ENCODE measurements around the gene TSPAN8. TPM values are rescaled to one million over a fixed set of nuclear protein-coding genes. Genes with fewer than 3 reads are reported as not detected.

Gene TSPAN8
- total RNA-seq, 2 donors from 2014 or later, result 22.1 to 44.1 TPM

- TF ChIP-seq CTCF (IDR thresholded peaks at IDR 0.05) (no peak), POLR2A (IDR thresholded peaks at IDR 0.05) (no peak)
- Histone ChIP-seq H3K27ac (no peak overlapping the region), H3K27me3 (no peaks in the 10 kb centered on the region), H3K4me3 (no peak overlapping the region), H3K4me1 (no peaks in the 10 kb centered on the region), H3K9me3 (no peaks in the 10 kb centered on the region), H3K36me3 (replicated peaks in 1 of 2; ENCODE audit: insufficient read depth in 1 of 2, low read depth in 2 of 2) (no peaks in the 10 kb centered on the region)
- DNase-seq, result no peak
- intact Hi-C loops (cut with DNase I), result no loop called here
- 94 to 96% methylated on average over 5 of the region's 5 CpGs for WGBS, 2 donors
- ATAC-seq, result no peak
These were observed 48.0 kb downstream of the TSPAN8 start for GRCh38 chr12:71109834-71110233.

DNA sequence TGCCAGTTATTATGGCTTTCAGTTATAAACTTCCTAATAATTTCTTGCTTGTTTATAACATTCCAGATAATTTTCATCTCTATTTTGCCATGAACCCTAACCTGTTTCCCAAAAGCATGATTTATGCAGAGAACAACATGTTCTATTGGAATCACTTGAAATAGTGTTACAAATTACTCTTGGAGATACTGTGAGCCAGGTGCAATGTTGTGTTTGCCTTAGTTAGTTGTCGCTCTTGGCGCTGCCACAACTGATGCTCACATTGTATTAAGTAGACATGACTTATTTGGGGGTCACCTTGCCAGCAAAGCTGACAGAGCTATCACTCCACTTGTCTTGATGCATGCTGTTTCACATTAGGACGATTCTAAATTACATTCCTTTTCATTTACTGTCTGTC, 49.4 kb downstream of the TSPAN8 start:
- H3K4me3 ChIP-seq, result no peak overlapping the region
- H3K36me3 ChIP-seq (replicated peaks in 1 of 2; ENCODE audit: insufficient read depth in 1 of 2, low read depth in 2 of 2), result no peaks in the 10 kb centered on the region
- TF ChIP-seq POLR2A (IDR thresholded peaks at IDR 0.05), result no peak
- no peak for TF ChIP-seq CTCF (IDR thresholded peaks at IDR 0.05)
- 66 to 79% methylated on average over 3 of the region's 3 CpGs for whole genome bisulfite sequencing, 2 donors
- no peaks in the 10 kb centered on the region for H3K27me3 ChIP-seq
- DNase-seq (no peak), ATAC-seq (no peak)
- no peak overlapping the region for H3K27ac ChIP-seq
- intact Hi-C loops (cut with DNase I), result no loop called here
- H3K4me1 ChIP-seq, result no peaks in the 10 kb centered on the region
- no peaks in the 10 kb centered on the region for H3K9me3 ChIP-seq

- WGBS, 2 donors, result 83 to 89% methylated on average over 1 of the region's 1 CpG
- intact Hi-C loops (cut with DNase I), result no loop called here
- no peak for ATAC-seq
These were observed 49.9 kb downstream of the TSPAN8 start for GRCh38 chr12:71107936-71108335.

GRCh38 chr12:71105956-71106355, 51.8 kb downstream of the TSPAN8 start:
- no peaks in the 10 kb centered on the region for H3K9me3 ChIP-seq
- ATAC-seq (no peak), DNase-seq (no peak)

More at GRCh38 chr12:71107936-71108335, 49.9 kb downstream of the TSPAN8 start:
- Histone ChIP-seq H3K27me3 (no peaks in the 10 kb centered on the region), H3K9me3 (no peaks in the 10 kb centered on the region), H3K27ac (no peak overlapping the region), H3K36me3 (replicated peaks in 1 of 2; ENCODE audit: insufficient read depth in 1 of 2, low read depth in 2 of 2) (no peaks in the 10 kb centered on the region), H3K4me1 (no peaks in the 10 kb centered on the region), H3K4me3 (no peak overlapping the region)
- DNase-seq, result no peak
- TF ChIP-seq CTCF (IDR thresholded peaks at IDR 0.05) (no peak), POLR2A (IDR thresholded peaks at IDR 0.05) (no peak)

More at GRCh38 chr12:71105956-71106355, 51.8 kb downstream of the TSPAN8 start:
- Histone ChIP-seq H3K4me3 (no peak overlapping the region), H3K27ac (no peak overlapping the region), H3K27me3 (no peaks in the 10 kb centered on the region), H3K36me3 (replicated peaks in 1 of 2; ENCODE audit: insufficient read depth in 1 of 2, low read depth in 2 of 2) (no peaks in the 10 kb centered on the region), H3K4me1 (no peaks in the 10 kb centered on the region)
- intact Hi-C loops (cut with DNase I), result no loop called here
- no peak for TF ChIP-seq CTCF (IDR thresholded peaks at IDR 0.05)
- no peak for TF ChIP-seq POLR2A (IDR thresholded peaks at IDR 0.05)

All from body of pancreas (tissue), 4 donors.